Activated naive CD4-positive, alpha-beta T cell treated with anti-CD3 and anti-CD28 coated beads for 36 hours (primary cell): ENCODE measurements around the gene RAB6D. TPM values are rescaled to one million over a fixed set of nuclear protein-coding genes. Genes with fewer than 3 reads are reported as not detected.
"Not testable (repeated sequence)": the region's sequence is repeated elsewhere in the genome, so short reads cannot be mapped to it uniquely, and the experiment has no call there.

ENCODE experiments used
- CTCF ChIA-PET: fragments of 350-600 bp; sonication (Branson Sonifier 250); formaldehyde crosslinking; loops from one replicate; lab custom pipeline; 2021; ENCODE audit warnings: antibody characterized with exemption; lab: Charles Lee
- DNase-seq: peaks from one replicate; pipeline ENCODE4 v3.0.0-alpha.2; 2020
- H3K27ac Mint-ChIP-seq: one replicate; pipeline ENCODE4 v1.8.0; 2021; ENCODE audit warnings: mild to moderate bottlenecking, mixed read lengths
- H3K27me3 Mint-ChIP-seq: one replicate; pipeline ENCODE4 v1.8.0; 2021; ENCODE audit warnings: low read depth, mixed read lengths
- H3K36me3 Mint-ChIP-seq: one replicate; pipeline ENCODE4 v1.8.0; 2021; ENCODE audit warnings: low read depth, mixed read lengths
- H3K4me1 Mint-ChIP-seq: one replicate; pipeline ENCODE4 v1.8.0; 2021; ENCODE audit warnings: low read depth, mixed read lengths
- H3K4me3 Mint-ChIP-seq: one replicate; pipeline ENCODE4 v1.8.0; 2021; ENCODE audit warnings: mild to moderate bottlenecking, moderate library complexity, mixed read lengths
- H3K9me3 Mint-ChIP-seq: one replicate; pipeline ENCODE4 v1.8.0; 2021; ENCODE audit warnings: mixed read lengths
- intact Hi-C: fragments of 100-400 bp; cut with micrococcal nuclease; formaldehyde crosslinking; loops from one replicate; pipeline ENCODE4 v1.15.1; 2023
- total RNA-seq, 2 experiments: library from RNA; stranded (reverse); gene quantifications; one replicate each; pipeline ENCODE4 v1.2.3, GENCODE V29; 2021

The RAB6D gene
- total RNA-seq, 2 experiments from 2014 or later: not detected

DNA sequence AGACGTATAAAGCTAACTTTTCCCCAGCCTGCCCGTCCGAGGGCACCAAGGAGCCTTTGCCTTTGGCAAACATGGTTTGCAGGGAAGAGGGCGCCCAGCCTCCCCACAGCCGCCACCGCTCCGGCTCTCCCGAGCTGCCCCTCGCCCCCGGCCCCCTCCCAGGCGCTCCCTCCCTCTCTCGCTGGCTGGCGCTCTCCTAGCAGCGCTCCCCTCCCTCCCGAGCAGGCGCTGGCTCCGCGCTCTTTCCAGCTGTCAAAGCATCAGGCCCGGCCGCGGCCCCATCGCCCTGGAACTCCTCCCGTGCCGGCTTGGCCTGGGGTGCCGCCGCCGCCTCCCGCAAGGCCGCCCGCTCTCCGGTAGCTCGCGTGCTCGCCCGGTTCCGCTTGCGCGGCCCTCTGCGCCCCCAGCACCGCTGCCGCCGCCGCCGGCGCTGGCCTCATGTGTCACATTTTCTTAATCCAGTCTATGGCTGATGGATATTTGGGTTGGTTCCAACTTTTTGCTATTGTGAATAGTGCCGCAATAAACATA is 10.7 kb downstream of the RAB6D start:
- DNase-seq, CTCF ChIA-PET, H3K9me3 Mint-ChIP-seq, H3K4me3 Mint-ChIP-seq, H3K27ac Mint-ChIP-seq, H3K36me3 Mint-ChIP-seq, H3K4me1 Mint-ChIP-seq, intact Hi-C loops: not testable (repeated sequence)
- H3K27me3 Mint-ChIP-seq: peaks cover 47% of the 10 kb centered on the region

DNA sequence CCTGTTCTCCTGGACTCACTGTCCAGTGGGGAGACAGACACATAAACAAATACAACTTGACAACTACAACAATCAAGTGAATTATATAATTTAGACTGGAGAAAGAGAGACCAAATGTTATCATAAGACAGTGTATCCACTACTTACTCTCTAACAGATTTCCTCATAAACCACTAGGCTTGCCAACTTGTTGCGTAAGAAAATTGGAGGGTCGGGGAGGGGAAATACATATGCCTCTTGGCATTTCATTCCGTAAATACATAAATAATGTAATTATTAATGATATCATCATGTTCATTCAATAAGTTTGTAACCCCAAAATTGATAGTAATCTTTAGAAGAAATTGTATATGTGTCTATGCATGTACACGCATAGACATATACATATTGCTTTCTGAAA is 14.9 kb downstream of the RAB6D start:
- peaks cover 25% of the 10 kb centered on the region for H3K27me3 Mint-ChIP-seq
- DNase-seq: no peak
- intact Hi-C loops: no loop called here
- no peak overlapping the region for H3K4me3 Mint-ChIP-seq
- no peaks in the 10 kb centered on the region for H3K4me1 Mint-ChIP-seq
- no peak overlapping the region for H3K27ac Mint-ChIP-seq
- H3K9me3 Mint-ChIP-seq: peaks cover 3% of the 10 kb centered on the region
- CTCF ChIA-PET: no interaction called here
- peaks cover 1% of the 10 kb centered on the region for H3K36me3 Mint-ChIP-seq

DNA sequence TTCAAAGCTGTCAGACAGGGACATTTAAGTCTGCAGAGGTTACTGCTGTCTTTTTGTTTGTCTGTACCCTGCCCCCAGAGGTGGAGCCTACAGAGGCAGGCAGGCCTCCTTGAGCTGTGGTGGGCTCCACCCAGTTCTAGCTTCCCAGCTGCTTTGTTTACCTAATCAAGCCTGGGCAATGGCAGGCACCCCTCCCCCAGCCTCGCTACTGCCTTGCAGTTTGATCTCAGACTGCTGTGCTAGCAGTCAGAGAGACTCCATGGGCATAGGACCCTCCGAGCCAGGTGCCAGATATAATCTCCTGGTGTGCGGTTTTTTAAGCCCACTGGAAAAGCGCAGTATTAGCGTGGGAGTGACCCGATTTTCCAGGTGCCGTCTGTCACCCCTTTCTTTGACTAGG is 16.9 kb downstream of the RAB6D start:
- H3K9me3 Mint-ChIP-seq, intact Hi-C loops, H3K4me3 Mint-ChIP-seq, H3K4me1 Mint-ChIP-seq, H3K27ac Mint-ChIP-seq, H3K36me3 Mint-ChIP-seq, DNase-seq: not testable (repeated sequence)
- CTCF ChIA-PET: interaction anchor here (1.0 kb wide), 1 partner anchor 11 kb away, joined by 6 read pairs; no protein-coding TSS in a partner anchor
- H3K27me3 Mint-ChIP-seq: peaks cover 14% of the 10 kb centered on the region

DNA sequence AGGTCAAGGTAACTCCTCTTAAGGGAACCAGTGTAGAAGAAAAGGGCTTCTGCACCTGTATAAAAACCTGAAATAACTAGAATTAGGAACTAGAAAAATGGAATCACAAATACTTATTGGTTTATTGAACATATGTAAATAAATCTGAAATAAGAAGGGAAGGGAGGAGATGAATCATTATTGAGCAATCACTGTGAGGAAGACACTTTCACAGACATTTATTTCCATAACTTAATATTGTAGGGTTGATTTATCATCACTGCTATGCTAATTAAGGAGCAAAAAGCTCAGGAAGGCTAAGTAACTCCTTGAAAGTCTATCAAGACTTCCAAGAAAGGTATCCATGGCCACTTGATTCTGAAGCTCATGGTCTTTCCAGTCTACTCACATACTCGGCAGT is 24.7 kb downstream of the RAB6D start:
- H3K4me3 Mint-ChIP-seq, DNase-seq, H3K9me3 Mint-ChIP-seq, intact Hi-C loops, H3K4me1 Mint-ChIP-seq, H3K36me3 Mint-ChIP-seq, H3K27ac Mint-ChIP-seq, CTCF ChIA-PET: not testable (repeated sequence)
- H3K27me3 Mint-ChIP-seq: peaks cover 23% of the 10 kb centered on the region

DNA sequence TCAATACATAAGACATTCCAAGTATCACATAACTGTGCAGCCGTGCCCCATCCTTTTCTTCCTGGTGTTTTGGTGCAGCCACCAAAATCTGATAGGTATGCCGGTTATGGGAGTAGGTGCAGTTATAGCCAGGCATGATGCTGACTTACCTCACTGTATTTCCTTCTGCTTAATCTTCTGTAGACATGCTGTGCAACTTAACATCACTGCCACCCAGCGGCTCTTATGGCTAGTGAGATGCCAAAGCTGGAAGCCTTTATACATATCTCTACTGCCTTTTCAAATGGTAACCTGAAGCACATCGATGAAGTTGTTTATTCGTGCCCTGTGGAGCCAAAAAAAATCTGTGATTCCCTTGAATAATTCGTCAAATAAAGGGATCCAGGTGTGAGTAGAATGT is 28.6 kb downstream of the RAB6D start:
- intact Hi-C loops: loop anchor here (1.0 kb wide), 1 partner anchor 181 kb away; no protein-coding TSS in a partner anchor
- CTCF ChIA-PET: interaction anchor here (0.8 to 1.3 kb wide), 2 partner anchors 12 to 181 kb away, joined by 6 to 7 read pairs; no protein-coding TSS in a partner anchor
- not testable (repeated sequence) for H3K36me3 Mint-ChIP-seq, H3K4me3 Mint-ChIP-seq, H3K27ac Mint-ChIP-seq, H3K9me3 Mint-ChIP-seq, H3K4me1 Mint-ChIP-seq
- DNase-seq: peak; percentile 52
- H3K27me3 Mint-ChIP-seq: peaks cover 28% of the 10 kb centered on the region

DNA sequence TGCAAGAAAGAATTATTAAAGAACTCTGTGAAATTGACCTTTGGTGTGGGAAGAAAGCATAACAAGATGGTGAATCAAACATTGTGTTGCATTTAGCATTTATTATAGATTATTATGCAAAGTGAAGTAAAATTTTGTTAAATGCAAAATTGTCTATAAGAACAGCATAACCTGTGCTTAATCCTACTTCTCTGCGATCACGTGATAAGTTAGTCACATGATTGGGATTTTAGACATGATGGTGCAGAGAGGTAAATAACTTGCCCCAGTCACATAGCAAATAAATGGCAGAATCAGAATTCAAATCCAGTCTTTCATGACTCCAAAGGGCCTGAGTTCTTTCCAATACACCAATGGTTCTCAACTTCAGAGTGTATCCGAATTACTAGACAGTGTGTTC is 31.3 kb downstream of the RAB6D start:
- H3K9me3 Mint-ChIP-seq, H3K4me1 Mint-ChIP-seq, CTCF ChIA-PET, intact Hi-C loops, DNase-seq, H3K4me3 Mint-ChIP-seq, H3K27ac Mint-ChIP-seq, H3K36me3 Mint-ChIP-seq: not testable (repeated sequence)
- peaks cover 32% of the 10 kb centered on the region for H3K27me3 Mint-ChIP-seq

DNA sequence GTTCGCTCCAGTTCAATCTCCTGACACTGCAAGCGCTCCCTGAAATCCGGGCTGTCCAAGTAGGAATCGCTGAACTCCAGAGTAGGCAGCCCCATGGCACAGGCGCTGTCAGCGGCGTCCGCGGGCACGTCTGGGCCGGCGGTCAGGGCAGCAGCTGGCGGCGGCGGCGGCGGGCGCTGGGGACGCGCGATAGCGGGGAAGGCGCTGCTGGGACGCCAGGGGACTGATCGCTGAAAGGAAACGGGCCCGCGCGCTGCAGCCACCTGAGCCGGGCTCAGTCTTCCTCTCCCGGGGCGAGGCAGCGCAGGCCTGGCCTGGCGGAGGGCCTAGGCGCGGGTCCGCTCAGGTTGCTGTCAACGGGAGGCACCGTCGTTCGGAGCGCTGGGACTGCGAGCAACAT is 33.0 kb downstream of the RAB6D start:
- H3K27ac Mint-ChIP-seq, H3K4me3 Mint-ChIP-seq, CTCF ChIA-PET, intact Hi-C loops, H3K36me3 Mint-ChIP-seq, H3K9me3 Mint-ChIP-seq, H3K4me1 Mint-ChIP-seq: not testable (repeated sequence)
- H3K27me3 Mint-ChIP-seq: peaks cover 31% of the 10 kb centered on the region
- peak; percentile 5 for DNase-seq

DNA sequence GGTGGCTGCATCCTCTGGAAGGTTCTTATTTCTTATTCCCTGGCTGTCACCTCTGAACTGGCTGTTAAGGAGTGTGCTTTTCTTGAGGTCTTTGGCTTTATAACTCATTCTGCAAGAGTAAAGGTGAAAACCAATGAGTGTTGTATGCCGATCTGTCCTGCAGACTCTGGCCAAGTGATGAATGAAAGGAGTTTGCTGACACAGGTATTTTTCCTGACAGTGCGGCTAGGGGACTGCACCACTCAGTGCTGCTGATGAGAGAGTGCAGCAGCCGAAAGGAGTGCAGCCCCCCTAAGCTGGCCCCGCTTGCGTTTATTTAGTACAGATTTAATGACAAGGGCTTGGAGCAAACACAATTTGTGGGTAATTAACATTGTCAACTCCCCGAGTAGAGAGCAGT is 41.8 kb downstream of the RAB6D start:
- Mint-ChIP-seq H3K36me3 (no peaks in the 10 kb centered on the region), H3K9me3 (peaks cover 10% of the 10 kb centered on the region), H3K27me3 (peaks cover 17% of the 10 kb centered on the region), H3K4me1 (no peaks in the 10 kb centered on the region), H3K4me3 (no peak overlapping the region), H3K27ac (no peak overlapping the region)
- CTCF ChIA-PET: no interaction called here
- intact Hi-C loops: no loop called here
- no peak for DNase-seq

DNA sequence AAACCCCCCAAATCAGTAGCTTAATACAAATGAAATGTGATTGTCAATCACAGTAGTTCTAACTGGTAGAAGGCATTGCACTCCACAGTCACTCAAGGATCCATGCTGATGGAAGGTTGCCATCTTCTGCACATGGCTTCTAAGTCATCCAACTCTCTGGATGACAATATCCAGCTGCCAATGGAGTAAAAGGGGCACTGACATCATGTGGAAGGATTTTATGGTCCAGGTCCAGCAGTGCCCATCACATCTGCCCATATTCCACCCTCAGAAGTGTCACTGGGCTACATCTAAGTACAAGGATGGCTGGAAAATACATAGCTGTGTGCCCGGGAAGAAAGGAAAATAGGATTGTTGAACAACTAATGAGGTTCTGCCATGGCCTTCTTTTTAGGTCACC is 42.6 kb downstream of the RAB6D start:
- peaks cover 10% of the 10 kb centered on the region for H3K9me3 Mint-ChIP-seq
- CTCF ChIA-PET, H3K27ac Mint-ChIP-seq, intact Hi-C loops, H3K36me3 Mint-ChIP-seq, H3K4me1 Mint-ChIP-seq, H3K4me3 Mint-ChIP-seq, DNase-seq: not testable (repeated sequence)
- H3K27me3 Mint-ChIP-seq: peaks cover 17% of the 10 kb centered on the region

DNA sequence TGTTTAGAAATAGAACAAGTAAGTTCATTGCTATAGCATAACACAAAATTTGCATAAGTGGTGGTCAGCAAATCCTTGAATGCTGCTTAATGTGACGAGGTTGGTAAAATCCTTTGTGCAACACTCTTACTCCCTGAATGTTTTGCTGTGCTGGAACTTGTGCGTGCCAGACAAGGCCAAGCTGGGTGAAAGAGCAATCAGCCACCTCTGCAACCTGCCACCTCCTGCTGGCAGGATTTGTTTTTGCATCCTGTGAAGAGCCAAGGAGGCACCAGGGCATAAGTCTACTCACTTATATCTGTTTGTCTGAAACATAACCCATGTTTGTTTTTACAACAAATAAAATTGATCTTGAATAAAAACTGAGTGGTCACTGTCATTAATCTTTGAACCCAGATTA is 53.0 kb downstream of the RAB6D start:
- peak; percentile 7 for DNase-seq
- CTCF ChIA-PET: interaction anchor here (0.5 to 1.2 kb wide), 2 partner anchors 157 to 402 kb away, joined by 3 to 5 read pairs; no protein-coding TSS in a partner anchor
- H3K9me3 Mint-ChIP-seq, H3K27me3 Mint-ChIP-seq, H3K4me1 Mint-ChIP-seq, intact Hi-C loops, H3K27ac Mint-ChIP-seq, H3K36me3 Mint-ChIP-seq, H3K4me3 Mint-ChIP-seq: not testable (repeated sequence)

Other genes with a start within 250 kb of the RAB6D start
- gene POTEE, start 154.6 kb downstream of the RAB6D start, total RNA-seq: under 1 TPM; 0.40 to 0.45 TPM
- not detected for gene TUBA3D, start 112.0 kb upstream of the RAB6D start, total RNA-seq
- gene MZT2A, start 128.2 kb upstream of the RAB6D start, total RNA-seq: 100 to 1,000 TPM; 230 to 231 TPM
- gene CCDC74A, start 163.7 kb upstream of the RAB6D start, total RNA-seq: 1 to 10 TPM; 6.8 to 7.1 TPM